GM18517 (cell line): ENCODE data around the gene DNAJA2.
"Not testable (repeated sequence)": the region's sequence is repeated elsewhere in the genome, so short reads cannot be mapped to it uniquely, and the experiment has no call there.

Experiments
- ATAC-seq: cut with Tn5 transposase; IDR thresholded peaks from one replicate; pipeline ENCODE4 v1.9.1; 2021; ENCODE audit warnings: mild to moderate bottlenecking, moderate library complexity; ENCODE audit not compliant: unreplicated experiment

Gene DNAJA2

GRCh38 chr16:46975908-46976470 lies 2.5 kb upstream of the DNAJA2 start:
- ATAC-seq = no peak

- ATAC-seq = no peak
These were observed 1.7 kb upstream of the DNAJA2 start for GRCh38 chr16:46975165-46975564.

- ATAC-seq = no peak
These were observed 878 bp upstream of the DNAJA2 start for GRCh38 chr16:46974352-46974751.

DNA sequence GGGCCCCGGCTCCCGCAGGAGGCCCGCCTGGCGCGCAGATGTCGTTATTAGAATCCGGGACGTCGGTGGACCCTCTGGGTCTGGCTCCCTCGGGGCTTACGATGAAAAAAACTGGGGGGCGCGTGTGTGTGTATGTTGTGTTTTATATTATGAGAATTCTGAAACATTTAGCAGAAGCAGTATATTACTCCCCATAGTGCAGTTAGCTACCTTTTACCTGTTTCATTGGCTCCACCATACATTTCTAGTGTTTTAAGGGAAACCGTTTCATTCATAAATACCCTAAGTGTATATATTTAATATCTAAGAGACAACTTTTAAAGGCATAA lies 486 bp upstream of the DNAJA2 start:
- ATAC-seq = no peak

GRCh38 chr16:46972429-46973206 lies 856 bp downstream of the DNAJA2 start:
- ATAC-seq = peak; percentile 35

DNA sequence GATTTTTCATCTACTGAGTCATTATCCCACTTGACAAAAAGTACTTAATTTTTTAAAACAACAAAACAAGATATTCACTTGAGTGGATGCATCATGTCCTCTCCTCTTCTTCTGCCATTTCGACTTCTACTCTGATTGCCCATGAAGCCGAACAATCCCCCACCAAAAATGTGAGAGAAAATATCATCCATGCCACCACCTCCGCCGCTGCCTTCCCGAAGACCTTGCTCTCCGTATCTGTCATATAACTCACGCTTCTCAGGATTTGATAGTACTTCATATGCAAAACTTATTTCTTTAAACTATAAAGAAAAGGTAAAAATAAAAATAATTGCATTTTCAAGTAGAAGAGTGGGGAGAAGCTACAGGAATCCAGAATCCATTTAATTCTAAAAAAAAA lies 2.2 kb downstream of the DNAJA2 start:
- no peak for ATAC-seq

- ATAC-seq = no peak
These were observed 3.4 kb downstream of the DNAJA2 start for GRCh38 chr16:46970089-46970488.

DNA sequence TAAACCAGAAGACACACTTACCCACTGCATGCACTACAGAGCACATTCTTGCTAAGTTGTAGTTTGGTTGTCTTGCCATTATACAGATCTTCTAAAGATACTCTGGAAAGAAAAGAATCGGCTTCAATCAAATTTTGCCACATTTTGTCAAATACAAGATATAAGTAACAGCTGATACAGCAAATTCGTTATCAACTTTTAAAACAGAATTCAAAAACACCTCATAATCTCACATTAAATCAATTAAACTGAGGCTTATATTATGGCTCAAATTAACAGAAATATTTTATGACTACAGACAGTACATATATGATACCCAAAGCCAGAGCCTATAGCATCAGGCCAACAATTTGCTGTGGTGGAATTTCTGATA lies 5.4 kb downstream of the DNAJA2 start:
- ATAC-seq = no peak

DNA sequence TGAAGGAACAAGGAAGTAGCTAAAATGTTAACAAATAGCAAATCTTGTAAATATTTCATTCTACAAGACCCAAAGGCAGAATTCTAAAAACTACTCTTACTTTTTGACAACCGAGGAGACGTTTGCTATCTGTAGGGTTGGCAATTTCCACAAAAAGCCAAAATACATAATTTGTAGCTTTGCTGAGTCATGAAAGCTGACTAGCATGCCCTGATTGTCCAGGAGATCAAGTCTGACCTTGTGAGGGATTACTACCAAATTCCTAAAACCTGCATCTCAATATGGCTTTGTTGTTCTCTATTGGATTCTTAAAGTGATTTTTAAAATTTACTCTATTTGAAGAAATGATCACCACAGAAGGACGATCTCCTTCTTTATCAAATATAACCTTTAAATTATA lies 10.8 kb downstream of the DNAJA2 start:
- no peak for ATAC-seq

DNA sequence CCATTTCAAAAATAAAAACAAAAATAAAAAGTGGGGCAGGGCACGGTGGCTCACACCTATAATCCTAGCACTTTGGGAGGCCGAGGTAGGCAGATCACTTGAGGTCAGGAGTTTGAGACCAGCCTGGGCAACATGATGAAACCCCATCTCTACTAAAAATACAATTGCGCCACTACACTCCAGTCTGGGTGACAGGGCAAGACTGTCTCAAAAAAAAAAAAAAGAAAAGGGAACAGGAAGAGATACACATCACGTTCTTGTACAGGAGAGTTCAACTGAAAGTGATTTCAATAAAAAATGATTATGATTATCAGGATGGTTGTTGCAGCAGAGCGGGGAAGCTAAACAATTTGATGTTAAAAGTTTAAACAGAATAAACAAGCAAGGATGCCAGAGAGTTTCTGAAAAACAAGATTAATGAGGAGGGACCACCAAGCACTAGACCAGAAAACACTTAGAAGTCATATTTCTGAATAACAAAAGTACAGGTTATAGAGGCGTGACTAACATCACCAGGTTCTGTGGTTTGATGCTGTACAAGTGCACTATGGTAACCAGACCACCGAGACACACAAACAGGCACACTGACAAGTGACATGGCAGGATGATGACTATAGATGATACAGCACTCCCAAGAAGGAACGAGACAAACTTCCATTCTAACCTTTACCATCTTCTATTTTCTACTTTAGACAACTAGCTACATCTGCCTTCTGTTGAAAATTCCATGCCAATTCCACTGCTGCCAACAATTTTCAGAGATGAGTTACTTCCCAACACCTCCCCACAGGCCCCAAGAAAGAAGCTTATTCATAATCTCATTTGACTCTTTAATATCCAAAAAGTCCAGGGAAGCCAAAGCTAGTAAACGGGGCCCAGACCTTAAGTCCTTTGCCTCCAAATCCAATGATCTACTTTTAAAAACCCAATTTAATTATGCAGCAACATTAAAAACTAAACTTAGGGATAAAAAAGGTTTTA lies 11.8 kb downstream of the DNAJA2 start:
- no peak for ATAC-seq

DNA sequence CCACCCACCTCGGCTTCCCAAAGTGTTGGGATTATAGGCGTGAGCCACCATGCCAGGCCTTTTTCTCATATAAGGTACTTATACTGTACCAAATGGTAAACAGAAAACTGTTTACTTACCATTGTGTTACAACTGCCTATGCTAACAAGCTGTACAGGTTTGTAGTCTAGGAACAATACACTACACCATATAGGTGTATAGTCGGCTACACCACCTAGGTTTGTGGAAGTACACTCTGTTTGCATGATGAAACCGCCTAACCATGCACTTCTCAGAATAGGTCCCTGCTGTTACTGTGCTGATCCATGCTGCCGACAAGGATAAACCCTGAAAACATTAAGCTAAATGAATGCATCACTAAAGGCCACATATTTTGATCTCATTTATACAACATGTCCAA lies 18.9 kb downstream of the DNAJA2 start:
- ATAC-seq = no peak

DNA sequence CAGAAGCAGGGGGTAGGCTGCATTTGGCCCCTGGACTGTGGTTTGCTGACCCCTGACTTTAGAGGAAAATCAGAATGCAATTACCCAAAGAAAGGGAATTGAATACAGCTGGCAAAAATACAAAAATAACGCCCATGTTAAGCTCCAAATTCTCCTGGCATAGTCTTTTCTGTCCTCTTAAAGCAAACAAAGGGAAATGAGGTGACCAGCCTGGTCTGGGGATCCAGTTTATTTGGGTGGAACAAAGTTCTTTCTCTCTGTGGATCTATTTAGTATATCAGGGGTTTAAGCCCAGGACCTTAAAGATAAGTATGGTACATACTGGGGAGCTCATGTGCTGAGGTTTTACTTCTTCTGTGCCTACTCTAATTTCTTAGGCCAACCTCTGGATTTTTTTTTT lies 23.5 kb downstream of the DNAJA2 start:
- no peak for ATAC-seq

GRCh38 chr16:46949241-46949892 lies 24.1 kb downstream of the DNAJA2 start:
- ATAC-seq = no peak

DNA sequence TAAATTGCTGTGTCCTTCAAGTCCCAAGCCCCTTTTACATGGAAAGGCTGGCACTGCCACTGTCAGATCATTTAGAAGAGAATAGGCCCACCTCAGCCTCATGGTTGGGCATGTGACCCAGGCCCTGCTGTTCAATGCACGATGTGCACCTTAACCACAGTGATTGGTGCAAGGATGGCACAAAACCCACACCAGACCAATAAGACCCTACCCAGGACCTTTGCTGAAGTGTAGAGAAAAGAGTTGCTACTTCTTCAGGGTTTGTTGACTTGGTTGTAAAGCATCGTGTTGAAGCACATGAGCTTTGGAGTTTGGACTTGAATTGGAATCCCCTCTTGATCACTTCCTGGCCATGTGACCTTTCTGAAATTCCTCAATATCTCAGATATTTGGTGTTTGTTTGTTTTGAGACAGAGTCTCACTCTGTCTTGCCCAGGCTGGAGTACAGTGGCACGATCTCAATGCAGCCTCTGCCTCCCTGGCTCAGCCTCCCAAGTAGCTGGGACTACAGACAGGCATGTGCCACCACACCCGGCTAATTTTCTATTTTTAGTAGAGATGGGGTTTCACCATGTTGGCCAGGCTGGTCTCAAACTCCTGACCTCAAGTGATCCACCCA lies 24.8 kb downstream of the DNAJA2 start:
- ATAC-seq = no peak

DNA sequence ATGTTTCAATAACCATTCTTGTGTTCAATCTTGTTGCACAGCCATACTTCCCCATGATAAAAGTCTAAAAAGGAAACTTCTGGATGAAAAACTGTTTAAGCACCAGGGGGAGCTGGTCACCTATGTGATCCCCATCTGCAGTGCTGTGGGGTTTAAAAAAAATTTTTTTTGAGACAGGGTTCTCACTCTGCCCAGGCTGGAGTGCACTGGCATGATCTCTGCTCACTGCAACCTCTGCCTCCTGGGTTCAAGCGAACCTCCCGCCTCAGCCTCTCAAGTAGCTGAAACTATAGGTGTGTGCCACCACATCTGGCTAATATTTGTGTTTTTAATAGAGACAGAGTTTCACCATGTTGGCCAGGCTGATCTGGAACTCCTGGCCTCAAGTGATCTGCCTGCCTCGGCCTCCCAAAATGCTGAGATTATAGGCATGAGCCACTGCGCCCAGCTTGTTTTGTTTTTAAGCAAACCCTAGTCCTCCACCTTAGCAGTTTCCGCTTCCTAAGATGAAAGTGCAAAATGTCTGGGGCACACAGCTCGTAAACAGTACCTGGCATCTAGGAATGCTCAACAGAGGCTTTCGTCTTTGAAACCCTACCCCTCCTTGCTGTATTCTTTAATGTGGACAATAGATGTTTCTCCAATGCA lies 25.4 kb downstream of the DNAJA2 start:
- no peak for ATAC-seq

GRCh38 chr16:46944713-46945112 lies 28.8 kb downstream of the DNAJA2 start:
- not testable (repeated sequence) for ATAC-seq

DNA sequence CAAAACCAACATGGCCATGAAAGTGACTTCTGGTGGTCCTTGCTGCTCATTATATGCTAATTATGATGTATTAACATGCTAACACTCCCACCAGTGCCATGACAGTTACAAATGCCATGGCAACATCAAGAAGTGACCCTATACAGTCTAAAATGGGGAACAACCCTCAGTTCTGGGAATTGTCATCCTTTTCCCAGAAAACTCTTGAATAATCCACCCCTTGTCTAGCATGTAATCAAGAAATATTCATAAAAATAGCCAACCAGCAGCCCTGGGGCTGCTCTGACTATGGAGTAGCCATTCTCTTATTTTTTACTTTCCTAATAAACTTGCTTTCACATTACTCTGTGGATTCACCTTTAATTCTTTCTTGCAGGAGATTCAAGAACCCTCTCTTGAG lies 35.9 kb downstream of the DNAJA2 start:
- no peak for ATAC-seq

DNA sequence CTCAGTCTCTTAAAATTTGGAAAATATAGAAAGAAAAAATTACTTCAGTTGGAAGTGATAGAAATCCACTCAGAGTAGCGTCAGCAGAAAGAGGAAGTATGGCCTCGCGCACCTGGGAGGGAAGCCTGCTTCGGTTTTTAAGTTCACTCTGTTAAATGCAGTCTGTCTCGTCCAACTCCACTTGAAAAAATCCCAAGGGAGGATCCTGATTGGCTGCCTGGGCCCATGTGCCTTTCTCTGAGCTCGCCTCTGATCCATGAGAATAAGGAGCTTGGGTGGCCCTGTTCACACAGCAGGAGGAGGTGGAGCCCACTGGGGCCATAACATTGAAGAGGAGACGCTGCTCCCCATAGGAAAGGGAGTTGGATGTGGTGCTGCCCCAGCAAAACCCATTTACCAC lies 40.7 kb downstream of the DNAJA2 start:
- no peak for ATAC-seq

DNA sequence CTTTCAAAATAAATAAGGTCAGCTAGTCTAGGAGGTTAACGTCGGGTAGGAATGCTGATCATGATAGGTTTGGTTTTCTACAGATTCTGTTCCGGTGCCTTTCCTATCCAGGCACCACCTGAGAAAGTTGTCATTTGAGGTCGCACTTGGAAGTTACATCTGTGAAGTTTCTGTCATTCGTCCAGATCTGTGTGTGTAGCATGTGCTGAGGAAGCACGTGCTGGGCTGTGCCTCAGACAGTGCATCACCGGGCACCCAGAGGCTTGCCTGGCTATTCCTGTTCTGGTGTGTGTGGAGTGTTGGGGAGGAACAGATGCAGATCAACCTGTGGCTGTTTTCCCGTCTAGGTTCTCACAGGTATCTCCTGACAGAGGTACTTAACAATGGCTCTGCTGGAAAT lies 42.6 kb downstream of the DNAJA2 start:
- no peak for ATAC-seq
